HTERT RPE-1 (cell line): ENCODE measurements around the gene HOXC9.

ENCODE experiments used
- in situ Hi-C: fragments of 300-500 bp; cut with MboI; formaldehyde crosslinking; loops from 4 replicates; pipeline ENCODE4 v1.14.3; 2020; ENCODE audit warnings: low sequenced_read_pairs

The HOXC9 gene

DNA sequence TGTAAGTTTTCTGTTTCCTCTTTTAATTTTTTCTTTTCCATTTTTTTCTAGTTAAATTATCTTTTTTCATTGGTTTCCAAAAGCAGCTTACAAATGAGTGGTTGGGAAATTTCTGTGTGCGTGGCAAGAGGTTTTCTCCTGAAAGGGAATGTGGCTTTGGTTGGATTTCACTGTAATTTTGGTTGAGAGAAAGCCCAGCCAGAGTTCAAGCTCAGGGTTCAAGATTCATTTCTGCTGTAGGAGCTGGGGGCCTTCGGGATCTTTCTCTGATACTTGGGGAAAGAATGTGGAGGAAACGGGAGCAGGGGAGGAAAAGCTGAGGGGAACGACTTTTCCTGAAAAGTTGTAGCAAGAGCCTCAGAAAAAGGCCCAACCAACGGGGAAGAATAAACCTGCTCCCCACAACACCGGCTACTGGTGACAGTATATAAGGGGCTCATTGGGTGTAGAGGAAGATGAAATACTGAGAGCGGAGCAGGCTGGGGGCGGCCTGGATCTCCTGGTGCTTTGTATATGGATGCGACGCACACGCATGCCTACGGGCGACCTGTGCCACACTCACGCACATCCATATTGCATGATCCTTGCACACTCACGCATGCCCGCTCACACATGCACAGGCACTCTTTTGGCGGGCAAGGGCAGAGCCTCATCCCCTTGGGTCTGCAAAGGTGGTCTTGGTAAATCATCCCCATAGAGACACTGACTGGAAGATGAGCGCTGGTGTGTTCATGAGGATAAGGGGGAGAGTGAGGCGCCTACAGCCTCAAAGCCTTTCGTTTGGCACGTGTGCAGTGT lies 13.1 kb upstream of the HOXC9 start:
- in situ Hi-C loops, result no loop called here

DNA sequence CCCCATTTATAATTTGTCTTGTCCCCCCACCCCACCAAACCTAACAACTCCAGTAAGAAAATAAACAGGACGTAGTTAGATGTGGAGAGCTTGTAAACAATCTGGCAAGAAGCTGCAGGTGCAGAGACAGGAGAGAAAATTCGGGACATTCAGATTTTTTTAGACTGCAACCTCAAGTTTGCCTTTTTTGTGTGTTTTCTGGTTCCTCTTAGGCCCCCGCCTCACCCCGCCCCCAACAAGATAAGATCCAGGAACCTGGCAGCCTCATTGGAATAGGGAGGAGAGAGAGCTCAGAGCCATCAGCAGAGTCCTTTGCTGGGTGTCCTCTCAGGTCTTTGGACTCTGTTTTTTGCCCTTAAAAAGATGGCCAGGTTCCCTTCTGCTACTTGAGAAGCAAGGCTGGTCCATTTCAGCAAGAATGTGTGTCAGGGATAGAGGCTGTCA lies 12.2 kb upstream of the HOXC9 start:
- in situ Hi-C loops, result no loop called here

DNA sequence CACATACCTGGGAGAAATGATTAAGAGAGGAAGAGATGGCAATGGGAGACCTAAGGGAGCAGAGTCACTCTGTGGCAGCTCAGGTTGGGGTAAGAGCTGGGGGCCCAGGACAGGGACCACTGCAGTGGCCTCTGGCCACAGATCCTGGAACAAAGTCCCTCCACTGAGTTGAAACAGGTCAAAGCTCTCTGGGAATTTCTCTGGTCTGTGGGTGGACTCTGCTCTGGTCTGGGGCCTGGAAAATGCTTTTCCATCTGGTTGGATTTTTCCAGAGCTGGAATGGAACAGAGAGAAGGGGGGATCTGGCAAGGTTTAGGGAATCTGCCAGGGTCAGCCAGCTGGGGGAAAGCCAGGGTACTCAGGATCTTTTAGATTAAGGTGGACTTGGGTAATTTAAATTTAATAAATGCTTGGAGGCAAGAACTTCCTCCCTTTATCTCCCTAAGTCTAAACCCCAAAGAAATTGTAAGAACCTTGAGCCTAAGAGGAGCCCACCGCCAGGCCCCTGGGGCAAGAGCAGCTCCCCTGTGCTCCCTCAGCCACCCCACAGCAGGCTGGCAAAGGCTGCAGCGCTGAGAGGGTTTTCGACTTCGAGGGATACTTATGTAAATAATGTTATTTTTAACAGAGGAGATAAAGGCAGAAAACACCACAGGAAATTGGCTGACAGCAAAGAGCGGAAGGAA lies 11.3 kb upstream of the HOXC9 start:
- in situ Hi-C loops, result no loop called here

DNA sequence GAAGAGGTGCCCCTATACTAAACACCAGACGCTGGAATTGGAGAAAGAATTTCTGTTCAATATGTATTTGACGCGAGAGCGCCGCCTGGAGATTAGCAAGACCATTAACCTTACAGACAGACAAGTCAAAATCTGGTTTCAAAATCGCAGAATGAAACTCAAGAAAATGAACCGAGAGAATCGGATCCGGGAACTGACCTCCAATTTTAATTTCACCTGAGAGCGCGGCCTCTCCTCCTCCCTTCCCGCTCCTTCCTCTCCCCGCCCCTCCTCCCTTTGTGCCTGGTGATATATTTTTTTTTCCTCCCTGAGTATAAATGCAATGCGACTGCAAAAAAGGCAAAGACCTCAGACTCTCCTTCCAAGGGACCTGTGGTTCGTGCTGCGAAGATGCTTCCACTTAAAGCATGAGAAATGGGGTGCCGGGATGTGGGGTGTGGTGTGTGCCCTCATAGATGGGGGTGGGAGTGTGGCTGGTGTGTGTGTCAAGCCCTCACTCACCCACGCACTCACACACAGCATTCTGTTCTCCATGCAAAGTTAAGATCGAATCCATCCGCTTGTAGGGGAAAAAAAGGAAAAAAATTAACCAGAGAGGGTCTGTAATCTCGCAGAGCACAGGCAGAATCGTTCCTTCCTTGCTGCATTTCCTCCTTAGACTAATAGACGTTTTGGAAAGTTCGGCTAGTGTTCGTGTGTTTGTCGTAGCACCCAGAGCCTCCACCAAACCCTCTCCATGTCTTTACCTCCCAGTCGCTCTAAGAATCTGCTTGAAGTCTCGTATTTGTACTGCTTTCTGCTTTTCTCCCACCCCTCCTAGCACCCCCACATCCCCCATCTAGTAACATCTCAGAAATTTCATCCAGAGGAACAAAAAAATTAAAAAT lies 10.5 kb upstream of the HOXC9 start:
- in situ Hi-C loops, result no loop called here

DNA sequence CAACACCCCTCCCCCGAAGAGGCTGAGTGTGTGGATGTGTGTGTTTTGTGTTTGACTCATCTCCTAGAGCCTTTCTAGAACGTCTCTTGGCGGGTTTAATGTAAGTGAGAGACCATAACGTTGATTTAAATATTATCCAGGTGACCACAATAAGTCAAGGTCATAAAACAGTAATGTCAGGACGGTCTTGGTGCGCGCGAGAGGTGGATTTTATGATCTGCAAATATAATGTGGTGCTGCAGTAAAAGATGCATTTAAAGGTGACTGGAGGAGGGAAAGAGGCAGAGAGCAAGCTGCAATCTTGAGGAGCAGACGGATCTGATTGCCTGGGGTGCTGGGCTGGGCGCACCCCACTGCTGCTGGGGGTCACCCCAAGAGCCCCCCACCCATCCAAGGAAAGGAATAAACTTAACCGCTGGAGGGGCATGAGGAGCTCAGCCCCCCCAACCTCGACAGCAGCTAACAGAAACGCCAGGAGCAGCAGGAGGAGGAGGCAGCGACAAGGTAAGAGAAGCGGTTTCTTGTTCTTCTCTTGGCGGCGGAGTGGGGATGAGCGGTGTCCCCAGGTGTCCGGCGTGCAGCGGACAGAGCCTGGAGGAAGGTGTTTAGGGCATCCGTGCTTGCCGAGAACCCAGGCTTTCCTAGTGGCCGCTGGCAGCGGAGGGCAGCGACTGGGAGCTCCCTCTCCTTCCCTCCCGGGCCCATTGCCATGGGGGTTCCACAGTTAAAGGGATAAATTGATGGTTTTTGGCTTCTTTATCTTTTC lies 9.5 kb upstream of the HOXC9 start:
- in situ Hi-C loops, result no loop called here

DNA sequence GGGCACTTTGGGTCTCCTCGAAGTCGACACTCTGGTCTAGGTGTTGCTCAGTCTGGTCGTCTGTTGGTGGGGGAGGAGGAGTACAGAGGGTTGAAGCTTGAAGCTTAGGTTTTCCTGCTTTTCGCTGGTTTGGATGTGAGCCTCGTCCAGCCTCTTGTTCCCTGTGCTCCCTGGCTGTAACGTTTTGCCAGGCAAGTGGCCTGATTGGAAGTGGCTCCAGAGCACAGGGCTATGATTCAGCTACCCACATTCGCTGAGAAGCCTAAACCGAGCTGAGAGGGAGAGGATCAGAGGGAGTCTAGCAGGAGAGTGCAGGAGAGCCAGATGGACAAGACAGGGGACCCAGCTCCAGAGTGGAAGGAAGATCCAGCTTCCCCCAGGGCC lies 8.9 kb upstream of the HOXC9 start:
- in situ Hi-C loops, result no loop called here

DNA sequence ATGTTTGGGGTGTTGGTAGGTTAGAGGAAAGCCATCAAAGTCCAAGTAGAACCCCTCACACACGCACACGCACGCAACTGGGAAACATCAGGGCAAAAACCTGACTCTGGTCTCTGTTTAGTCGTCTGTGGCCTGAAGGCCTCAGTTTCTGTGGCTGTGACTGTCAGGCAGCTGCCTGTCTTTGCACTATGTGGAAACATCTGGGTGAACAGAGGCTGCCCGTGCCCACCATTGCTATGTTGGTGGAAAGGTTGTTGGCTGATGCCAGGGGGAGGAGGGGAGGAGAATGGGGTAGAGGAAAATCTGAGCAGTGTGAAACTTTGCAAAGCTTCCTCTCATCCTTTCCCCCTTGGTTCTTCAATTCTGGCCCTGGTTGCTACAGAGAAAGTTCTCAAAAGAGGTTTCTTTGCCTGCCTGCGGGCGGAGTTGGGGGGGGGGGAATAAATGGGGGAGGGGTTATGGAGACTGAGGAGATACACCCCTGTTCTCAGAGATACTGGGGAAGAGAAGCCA lies 7.5 kb upstream of the HOXC9 start:
- in situ Hi-C loops, result no loop called here

DNA sequence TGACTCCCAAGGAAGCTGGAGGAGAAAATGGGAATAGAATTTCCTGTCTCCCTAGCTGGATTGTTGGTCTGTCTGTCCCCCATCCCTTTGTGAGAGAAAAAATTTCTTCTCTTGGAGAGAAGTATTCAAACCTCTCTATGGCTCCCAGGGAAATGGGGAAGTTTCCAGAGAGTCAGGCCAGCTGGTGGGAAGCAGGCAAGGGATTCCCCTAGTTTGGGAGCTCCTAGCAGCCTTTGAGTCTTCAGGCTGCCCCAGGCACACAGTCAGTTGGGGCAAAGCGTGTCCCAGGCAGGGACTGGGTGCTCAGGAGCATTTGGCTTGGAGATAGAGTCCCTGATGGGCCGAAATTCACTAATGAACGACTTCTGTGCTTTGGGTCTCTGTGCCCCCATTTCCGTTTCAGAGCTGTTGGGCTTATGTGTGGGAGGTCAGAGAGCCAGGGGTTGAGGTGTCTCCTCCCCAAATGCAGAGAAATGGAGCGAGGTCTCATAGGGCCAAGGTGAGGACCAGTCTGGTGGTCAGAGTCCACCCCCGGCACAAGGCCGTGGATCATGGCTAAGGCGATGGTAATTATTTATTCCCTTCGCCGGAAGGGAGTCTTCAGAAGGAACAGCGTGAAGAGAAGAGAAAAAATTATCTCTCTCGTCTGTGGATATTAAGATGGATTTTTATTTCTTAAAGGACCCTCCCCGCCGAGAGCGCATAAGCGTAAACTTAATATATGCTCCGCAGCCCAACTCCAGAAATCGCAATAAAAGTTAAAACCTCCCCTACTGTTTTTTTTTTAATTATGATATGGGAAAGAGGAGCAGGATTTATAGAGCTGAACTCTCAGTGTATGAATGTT lies 6.6 kb upstream of the HOXC9 start:
- in situ Hi-C loops, result no loop called here

DNA sequence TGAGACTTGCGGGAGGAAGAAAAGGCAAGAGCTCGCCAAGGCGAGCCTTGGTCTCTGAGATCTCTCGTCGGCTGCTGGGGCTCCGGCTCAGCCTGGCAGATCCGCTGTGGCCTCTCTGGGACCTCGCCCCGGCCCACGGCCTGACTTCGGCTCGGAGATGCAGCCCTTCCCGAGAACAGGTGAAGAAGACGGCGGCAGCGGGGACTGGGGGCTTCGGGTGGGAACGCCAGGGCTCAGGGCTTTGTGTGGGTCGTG lies 6.0 kb upstream of the HOXC9 start:
- in situ Hi-C loops, result no loop called here

DNA sequence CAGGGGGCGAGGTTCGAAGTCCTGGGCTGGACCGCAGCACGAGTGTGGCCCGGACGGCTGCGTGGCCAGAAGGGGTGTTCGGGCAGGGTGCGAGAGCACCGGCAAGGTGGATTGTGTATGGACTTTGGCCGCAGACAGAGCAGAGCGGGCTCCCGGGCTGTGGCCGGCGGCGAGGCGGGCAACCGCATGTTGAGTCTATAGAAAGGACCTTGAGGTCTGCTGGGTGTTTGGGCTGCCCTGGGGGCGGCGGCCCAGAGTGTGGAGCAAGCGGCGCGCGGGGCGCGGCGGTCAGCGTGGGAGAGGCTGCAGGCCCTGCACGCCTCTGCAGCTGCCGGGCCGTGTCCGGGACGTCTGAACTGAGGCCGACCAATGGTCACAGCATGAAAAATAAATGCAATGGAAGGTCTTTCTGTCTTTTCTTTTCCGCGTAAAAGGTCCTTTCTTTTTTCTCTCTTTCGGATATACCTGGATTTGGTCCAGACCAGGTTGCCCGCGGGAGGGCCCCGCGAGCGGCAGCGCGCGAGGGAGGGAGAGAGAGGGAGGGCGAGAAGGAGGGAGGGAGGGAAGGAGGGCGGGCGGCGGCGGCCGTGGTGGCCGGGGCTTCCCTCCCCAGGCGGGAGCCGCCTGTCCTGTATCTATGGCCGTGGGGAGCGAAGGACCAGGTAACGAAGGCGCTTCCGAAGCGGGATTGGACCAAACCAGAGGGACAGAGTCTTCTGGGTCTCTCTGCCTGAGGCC lies 5.5 kb upstream of the HOXC9 start:
- in situ Hi-C loops, result no loop called here

DNA sequence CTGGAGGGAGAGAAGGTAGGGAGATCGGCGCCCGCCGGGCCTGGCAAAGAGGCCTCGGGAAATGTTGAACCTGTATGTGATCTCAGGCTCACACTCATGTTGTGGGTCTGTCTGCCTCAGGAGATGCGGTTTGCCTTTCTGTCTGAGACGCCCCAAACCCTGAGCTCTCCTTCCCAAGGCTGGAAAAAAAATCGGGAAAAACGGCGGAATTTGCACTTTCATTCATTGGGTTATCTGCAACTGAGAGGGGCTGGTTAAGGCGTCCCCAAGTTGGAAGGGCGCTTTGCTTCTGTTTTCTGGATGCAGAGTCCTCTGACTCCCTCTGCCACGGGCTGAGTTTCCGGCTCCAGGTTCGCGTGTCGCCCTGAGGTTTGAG lies 5.0 kb upstream of the HOXC9 start:
- in situ Hi-C loops, result no loop called here

DNA sequence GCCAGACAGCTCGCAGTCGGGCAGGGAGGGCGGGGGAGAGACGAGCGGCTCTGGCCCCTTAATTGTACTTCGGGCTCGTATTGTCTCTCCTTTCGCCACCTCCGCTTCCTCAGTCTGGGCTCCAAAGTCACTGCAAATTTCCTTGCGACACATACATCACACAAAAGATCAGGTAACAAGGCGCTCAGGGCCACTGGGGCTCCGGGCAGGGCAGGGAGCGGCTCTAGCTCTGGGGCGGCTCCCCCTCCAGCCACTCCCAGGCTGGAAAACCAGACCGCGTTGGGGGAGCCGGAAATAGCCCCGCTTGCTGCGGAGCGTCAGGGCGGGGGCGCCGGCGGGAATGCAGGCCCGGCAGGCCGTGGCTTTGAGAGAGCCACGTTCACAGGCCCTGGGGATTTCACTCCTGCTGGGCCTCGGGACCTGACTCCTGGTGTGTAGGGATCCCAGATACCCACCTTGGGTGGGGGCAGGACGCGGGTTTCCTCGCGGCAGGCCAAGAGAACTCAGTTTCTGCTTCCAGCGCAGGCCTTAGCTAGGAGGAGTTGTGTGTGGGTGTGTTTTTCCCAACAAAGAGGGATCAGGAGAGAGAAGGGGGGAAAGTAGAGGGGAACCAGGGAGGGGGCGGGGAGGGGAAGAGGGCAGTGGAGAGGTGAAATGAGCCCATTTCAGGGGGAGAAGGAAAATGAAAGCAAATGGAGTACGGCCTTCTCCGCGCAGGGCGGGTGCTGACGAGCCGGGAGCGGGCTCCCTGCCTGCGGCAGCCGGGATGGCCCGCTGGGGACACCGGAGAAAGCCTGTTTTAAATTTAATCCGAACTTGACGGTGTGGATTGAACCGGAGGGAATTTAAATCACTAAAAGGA lies 4.4 kb upstream of the HOXC9 start:
- in situ Hi-C loops, result no loop called here

DNA sequence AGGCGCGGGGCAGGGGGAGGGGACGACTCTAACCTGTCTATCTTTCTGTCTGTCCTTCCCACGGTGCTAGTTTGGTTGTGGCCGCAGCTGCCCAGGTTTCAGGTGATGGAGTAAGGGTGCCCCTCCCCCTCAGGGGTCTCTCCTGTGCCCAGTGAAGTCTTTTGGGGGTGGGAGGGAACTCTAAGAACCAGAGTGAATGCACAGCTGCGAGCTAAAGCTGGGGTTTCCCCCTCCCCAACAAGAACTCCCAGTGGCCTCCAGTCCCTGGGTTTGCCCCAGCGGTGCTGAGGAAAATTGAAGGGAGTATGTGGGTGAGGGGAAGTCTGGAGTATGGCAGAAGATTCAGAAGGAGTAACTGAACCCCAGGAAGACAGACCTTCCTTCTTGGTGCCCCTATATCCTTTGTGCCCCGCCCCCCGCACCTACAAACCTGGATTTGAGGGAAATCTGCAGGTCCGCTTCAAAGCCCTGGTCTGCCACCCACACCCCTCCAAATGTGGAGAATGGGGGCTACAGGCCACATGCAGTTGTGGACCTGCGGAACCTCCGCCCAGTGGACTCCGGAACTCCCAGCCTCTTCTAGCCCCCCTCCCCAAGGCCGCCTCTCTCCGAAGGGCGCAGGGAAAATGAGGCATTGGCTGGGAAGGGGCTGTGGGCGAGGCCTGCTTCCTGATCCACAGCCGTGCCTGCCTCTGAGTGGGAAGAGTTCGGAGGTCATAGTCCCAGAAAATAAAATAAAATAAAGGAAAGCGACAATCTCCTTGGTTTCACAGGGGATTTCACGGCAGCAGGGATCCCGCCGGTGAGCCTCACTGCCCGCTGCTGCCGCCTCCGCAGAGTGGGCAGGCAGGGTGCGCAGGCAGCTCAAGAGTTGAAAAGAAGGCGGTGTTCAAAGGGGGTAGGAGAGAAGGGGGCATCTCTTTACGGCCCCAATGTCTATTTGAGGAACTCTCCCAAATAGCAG lies 3.4 kb upstream of the HOXC9 start:
- in situ Hi-C loops, result no loop called here

DNA sequence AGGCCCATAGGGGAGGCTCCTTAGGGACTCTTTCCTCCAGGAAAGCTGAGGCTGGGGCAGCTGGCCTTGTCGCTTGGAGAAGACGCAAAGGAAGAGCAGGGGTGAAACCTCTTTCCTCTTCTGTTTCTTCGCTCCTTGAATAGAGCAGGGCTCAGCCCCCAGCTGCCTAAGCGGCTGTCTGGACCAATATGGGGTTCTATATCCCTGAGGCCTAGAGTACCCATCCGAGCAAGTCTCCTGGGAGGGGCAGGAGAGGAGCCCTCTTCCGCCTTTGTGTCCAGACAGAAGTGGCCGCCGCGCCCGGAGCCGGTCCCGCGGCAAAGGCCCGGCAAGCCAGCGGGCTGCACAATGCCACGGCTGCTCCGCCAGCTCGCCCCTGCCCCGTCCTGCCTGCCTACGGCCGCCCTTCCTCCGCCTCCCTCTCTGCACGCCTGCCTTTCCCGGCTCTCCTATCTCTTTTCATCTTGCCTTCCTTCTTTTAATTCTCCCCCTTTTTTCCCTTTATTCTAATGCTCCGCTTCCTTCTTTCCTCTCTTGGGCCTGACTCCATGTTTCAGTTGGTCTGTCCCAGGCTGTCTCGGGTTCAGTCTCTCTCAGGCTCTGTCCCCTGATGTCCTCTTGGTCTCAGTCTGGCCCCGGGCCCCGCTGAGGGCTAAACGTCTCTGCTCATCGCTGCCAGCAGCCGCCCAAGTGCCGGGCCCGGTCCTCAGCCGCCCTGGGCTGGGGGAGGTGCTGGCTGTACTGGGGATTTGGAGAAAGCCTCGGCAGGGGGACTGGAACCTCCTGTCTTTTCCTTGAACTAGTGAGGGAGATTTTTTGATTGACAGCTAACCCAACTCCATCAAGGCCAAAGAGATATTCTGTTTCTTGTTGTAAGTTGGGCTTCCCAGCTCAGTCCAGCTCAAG lies 2.5 kb upstream of the HOXC9 start:
- in situ Hi-C loops, result no loop called here

DNA sequence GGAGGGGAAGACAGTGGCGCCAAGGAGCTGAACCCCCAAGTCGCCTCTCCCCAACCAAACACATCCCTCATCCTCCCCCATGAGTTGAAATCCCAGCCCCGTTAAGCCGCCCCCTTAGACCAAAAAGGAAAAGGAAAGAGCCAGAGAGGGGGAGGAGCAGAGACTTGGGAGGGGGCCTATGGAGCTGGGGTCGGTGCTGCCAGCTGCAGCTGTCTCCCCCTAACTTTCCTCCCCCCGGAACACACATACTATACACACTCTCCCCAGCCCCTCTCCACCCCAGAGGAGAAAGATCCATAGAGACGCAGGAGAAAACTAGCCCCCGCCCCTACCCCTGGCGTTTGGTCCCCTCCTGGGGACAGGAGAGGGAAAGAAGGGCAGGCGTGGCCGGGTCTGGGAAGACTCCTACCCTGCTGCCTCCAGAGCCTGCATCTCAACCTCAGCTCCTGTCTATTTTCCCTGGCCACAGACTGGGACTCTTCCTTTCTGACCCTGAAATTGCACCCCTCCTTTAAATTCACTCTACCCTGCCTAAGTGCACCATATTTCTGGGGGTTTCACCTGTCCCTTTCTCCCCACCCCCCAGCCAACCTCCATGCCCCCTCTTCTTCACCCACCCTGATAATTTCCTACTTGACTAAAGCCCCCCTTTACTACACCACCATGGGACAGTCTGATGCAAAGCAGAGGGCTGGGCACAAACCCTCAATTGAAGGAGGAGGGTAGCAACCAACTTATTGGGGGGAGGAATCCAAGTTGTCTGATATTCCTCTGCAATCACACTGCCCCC lies 1.7 kb upstream of the HOXC9 start:
- in situ Hi-C loops, result no loop called here

DNA sequence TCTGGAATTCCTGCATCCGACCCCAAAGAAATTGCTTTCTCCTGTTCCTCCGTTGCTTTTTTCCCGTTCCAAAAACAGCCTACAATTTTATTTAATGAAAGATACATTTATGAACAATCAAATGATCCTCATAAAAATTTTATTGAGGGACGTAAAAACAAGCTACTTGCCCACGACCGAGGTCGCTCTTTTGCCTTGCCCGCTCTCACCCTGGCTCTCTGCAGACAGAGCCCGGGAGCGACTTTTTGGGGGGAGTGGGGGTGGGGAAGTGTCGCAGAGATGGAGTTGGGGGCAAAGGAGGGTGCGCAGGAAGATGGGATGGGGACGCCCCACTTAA lies 1.1 kb upstream of the HOXC9 start:
- in situ Hi-C loops, result no loop called here
